ENCODE results near the gene NBPF3.

NBPF3 gene

DNA sequence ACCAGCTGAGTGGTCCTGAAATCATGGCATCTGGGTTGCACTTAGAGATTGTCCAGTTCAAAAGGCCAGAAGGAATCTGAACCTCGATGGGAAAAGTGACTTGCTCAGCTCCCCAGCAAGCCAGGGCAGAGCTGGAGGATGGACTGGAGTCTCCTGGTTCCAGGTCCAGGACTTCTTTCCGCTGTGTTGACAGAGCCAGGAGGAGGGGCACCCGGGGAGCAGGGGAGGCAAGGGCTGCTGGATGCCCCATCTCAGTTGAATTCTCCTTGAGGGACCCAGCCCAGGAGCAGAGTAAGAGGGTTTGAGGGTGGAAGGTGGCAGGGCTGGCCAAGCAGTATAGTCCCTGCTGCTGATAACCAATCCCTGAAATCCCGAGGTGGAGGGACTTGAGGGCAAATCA lies 66.9 kb downstream of the NBPF3 start:
- TF ChIP-seq BACH2 (CRISPR knock-in tag; IDR thresholded peaks at IDR 0.05; ENCODE audit: borderline replicate concordance) (no peak), TCF4 (CRISPR knock-in tag; IDR thresholded peaks at IDR 0.05; ENCODE audit: borderline replicate concordance) (no peak), ARNTL (CRISPR knock-in tag; IDR thresholded peaks at IDR 0.05; ENCODE audit: borderline replicate concordance, low read depth) (no peak), GLIS3 (CRISPR knock-in tag; IDR thresholded peaks at IDR 0.05) (no peak), ISL1 (CRISPR knock-in tag; IDR thresholded peaks at IDR 0.05) (no peak), ZNF70 (CRISPR knock-in tag; IDR thresholded peaks at IDR 0.05) (no peak), CSDC2 (CRISPR knock-in tag; IDR thresholded peaks at IDR 0.05) (no peak), ZNF8 (CRISPR knock-in tag; IDR thresholded peaks at IDR 0.05) (no peak), TOX (CRISPR knock-in tag; IDR thresholded peaks at IDR 0.05; ENCODE audit: borderline replicate concordance) (no peak), RARB (CRISPR knock-in tag; IDR thresholded peaks at IDR 0.05) (no peak), OSR1 (CRISPR knock-in tag; IDR thresholded peaks at IDR 0.05) (no peak), SNAI2 (CRISPR knock-in tag; IDR thresholded peaks at IDR 0.05) (no peak), ZC3H10 (CRISPR knock-in tag; IDR thresholded peaks at IDR 0.05) (no peak), PPARA (CRISPR knock-in tag; IDR thresholded peaks at IDR 0.05; ENCODE audit: borderline replicate concordance) (no peak), ZFP3 (CRISPR knock-in tag; IDR thresholded peaks at IDR 0.05) (no peak), ZFP30 (CRISPR knock-in tag; IDR thresholded peaks at IDR 0.05) (no peak), ZNF565 (CRISPR knock-in tag; conservative IDR thresholded peaks at IDR 0.05; ENCODE audit: low read depth) (no peak)
- TF ChIP-seq, protein P1, sequence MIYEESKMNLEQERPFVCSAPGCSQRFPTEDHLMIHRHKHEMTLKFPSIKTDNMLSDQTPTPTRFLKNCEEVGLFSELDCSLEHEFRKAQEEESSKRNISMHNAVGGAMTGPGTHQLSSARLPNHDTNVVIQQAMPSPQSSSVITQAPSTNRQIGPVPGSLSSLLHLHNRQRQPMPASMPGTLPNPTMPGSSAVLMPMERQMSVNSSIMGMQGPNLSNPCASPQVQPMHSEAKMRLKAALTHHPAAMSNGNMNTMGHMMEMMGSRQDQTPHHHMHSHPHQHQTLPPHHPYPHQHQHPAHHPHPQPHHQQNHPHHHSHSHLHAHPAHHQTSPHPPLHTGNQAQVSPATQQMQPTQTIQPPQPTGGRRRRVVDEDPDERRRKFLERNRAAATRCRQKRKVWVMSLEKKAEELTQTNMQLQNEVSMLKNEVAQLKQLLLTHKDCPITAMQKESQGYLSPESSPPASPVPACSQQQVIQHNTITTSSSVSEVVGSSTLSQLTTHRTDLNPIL (CRISPR knock-in tag; IDR thresholded peaks at IDR 0.05; ENCODE audit: low read depth): no peak
- TF ChIP-seq, protein P2, sequence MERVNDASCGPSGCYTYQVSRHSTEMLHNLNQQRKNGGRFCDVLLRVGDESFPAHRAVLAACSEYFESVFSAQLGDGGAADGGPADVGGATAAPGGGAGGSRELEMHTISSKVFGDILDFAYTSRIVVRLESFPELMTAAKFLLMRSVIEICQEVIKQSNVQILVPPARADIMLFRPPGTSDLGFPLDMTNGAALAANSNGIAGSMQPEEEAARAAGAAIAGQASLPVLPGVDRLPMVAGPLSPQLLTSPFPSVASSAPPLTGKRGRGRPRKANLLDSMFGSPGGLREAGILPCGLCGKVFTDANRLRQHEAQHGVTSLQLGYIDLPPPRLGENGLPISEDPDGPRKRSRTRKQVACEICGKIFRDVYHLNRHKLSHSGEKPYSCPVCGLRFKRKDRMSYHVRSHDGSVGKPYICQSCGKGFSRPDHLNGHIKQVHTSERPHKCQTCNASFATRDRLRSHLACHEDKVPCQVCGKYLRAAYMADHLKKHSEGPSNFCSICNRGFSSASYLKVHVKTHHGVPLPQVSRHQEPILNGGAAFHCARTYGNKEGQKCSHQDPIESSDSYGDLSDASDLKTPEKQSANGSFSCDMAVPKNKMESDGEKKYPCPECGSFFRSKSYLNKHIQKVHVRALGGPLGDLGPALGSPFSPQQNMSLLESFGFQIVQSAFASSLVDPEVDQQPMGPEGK (CRISPR knock-in tag; IDR thresholded peaks at IDR 0.05; ENCODE audit: borderline replicate concordance): no peak
- TF ChIP-seq, protein P3, sequence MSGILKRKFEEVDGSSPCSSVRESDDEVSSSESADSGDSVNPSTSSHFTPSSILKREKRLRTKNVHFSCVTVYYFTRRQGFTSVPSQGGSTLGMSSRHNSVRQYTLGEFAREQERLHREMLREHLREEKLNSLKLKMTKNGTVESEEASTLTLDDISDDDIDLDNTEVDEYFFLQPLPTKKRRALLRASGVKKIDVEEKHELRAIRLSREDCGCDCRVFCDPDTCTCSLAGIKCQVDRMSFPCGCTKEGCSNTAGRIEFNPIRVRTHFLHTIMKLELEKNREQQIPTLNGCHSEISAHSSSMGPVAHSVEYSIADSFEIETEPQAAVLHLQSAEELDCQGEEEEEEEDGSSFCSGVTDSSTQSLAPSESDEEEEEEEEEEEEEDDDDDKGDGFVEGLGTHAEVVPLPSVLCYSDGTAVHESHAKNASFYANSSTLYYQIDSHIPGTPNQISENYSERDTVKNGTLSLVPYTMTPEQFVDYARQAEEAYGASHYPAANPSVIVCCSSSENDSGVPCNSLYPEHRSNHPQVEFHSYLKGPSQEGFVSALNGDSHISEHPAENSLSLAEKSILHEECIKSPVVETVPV (CRISPR knock-in tag; IDR thresholded peaks at IDR 0.05): no peak
- ATAC-seq: no peak

DNA sequence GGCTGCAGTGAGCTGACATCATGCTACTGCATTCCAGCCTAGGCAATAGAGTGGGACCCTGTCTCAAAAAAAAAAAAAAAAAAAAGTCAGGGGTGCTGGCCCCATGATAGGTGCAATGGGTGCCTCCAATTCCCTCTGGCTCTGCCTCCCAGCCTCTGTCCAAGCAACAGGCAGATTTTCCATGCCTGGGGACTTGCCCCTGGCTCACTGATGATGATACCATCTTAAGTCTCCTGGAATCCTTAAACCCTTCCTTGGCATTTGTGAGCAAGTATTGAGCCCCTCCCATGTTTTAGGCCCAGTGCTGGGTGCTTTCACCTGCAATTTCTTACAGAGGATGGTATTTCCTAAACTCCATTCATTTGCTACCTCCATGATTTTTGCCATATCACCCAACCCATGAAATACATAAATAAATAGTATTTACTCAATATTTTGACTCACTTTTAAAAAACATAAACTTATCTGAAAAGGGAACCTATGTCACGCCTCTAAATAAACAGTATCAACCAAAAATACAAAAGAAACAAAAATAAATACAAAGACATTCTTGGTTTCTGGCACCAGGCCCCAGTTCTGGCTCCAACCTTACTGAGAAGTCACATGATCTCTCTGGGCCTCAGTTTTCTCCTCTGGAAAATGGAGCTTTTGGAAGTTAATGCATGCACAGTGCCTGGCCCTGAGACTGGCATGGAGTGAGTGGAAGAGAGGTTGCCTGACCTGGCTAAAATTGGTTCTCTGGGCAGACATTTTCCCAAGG lies 67.8 kb downstream of the NBPF3 start:
- no peak for ATAC-seq
- TF ChIP-seq ZNF8 (CRISPR knock-in tag; IDR thresholded peaks at IDR 0.05) (no peak), TOX (CRISPR knock-in tag; IDR thresholded peaks at IDR 0.05; ENCODE audit: borderline replicate concordance) (no peak), ZNF70 (CRISPR knock-in tag; IDR thresholded peaks at IDR 0.05) (no peak), PPARA (CRISPR knock-in tag; IDR thresholded peaks at IDR 0.05; ENCODE audit: borderline replicate concordance) (no peak)
- TF ChIP-seq, protein P1 (CRISPR knock-in tag; IDR thresholded peaks at IDR 0.05; ENCODE audit: low read depth): no peak

DNA sequence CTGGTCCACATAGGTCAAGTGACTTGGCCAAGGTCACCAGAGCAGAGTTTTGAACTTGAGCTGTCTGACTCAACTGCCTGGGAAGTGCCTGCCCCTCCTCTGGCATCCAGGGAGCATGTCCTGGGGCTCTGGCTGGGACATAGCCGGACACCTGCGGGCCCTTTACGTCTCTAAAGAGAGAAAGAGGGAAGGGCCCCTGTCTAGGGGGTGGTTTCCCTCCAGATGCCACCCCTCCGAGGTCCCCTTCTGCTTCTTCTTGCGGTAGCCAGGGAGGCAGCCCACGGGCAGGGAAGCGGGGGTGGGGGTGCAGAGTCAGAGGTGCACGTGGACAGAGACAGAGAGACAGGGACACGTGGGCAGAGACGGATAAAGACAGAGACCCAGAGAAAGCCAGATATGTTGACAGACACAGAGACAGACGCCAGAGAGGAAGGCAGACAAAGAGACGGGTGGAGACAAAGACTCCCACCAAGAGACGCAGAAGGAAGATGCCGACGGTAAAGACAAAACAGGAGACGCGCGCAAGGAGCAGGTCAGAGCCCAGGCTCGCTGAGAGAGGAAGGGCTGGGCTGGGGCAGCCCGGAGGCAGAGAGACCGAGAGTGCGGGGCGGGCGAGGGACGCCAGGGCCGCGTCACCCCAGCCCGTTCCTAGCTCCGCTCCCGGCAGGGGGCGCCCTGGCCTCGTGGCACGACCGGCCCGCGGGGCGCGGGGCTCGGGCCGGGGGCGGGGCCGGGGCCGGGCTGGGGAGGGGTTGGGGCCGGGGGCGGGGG lies 68.8 kb downstream of the NBPF3 start:
- TF ChIP-seq ZNF70 (CRISPR knock-in tag; IDR thresholded peaks at IDR 0.05): no peak
- TF ChIP-seq ZNF8 (CRISPR knock-in tag; IDR thresholded peaks at IDR 0.05): no peak
- ATAC-seq: peak; percentile 83

DNA sequence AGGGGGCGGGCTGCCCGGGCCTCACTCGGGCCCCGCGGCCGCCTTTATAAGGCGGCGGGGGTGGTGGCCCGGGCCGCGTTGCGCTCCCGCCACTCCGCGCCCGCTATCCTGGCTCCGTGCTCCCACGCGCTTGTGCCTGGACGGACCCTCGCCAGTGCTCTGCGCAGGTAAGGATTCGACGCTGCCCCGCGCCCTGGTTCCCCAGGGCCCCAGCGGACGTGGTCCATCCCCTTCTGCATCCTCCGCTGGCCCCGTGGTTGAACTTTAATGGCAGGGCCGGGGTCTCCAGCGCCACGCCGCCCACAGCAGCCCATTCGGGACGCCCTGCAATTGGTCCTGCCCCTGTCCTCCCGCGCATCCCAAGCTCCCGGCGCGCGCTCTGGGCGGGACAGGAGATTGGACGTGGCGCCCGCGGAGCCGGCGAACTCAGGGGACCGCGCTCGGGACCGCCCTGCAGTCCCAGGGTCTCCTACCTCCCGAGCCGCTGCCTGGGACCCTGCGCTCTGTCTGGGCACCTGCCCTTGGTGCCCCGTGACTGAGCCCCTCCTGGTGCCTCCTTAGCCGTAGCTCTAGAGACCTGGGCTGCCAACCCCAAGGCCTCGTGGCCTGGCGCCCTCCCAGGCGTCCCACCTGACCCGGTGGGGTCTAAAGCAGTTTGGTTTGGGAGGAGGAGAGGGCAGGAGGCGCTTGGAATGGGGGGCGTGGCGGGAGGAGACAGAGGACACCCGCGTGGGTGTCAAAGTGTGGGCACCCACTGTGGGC lies 69.6 kb downstream of the NBPF3 start, which contains the start of gene ALPL:
Gene ALPL, plus strand, starts transcription at position 73 of the 762 bp plus-strand sequence. CDS start 44,659 bp downstream, outside the sequence.
- no peak for ATAC-seq

More for the DNA sequence above, 69.6 kb downstream of the NBPF3 start, which contains the start of gene ALPL:
- TF ChIP-seq PPARA (CRISPR knock-in tag; IDR thresholded peaks at IDR 0.05; ENCODE audit: borderline replicate concordance): no peak
- TF ChIP-seq ZNF8 (CRISPR knock-in tag; IDR thresholded peaks at IDR 0.05): no peak
